Activated naive CD8-positive, alpha-beta T cell treated with anti-CD3 and anti-CD28 coated beads for 36 hours (primary cell): Measurements from ENCODE around the gene RASA3. TPM values are rescaled to one million over a fixed set of nuclear protein-coding genes. Genes with fewer than 3 reads are reported as not detected.
A peak's percentile ranks its signal among the peaks of the same experiment; 100 is the strongest.
"Not testable (repeated sequence)": the region's sequence is repeated elsewhere in the genome, so short reads cannot be mapped to it uniquely, and the experiment has no call there.

Source experiments
- DNase-seq: peaks from one replicate; pipeline ENCODE4 v3.0.0; 2021
- H3K27ac Mint-ChIP-seq: one replicate; pipeline ENCODE4 v1.8.0; 2022; ENCODE audit warnings: mild to moderate bottlenecking, moderate library complexity, mixed read lengths
- H3K27me3 Mint-ChIP-seq: one replicate; pipeline ENCODE4 v1.8.0; 2022; ENCODE audit warnings: mild to moderate bottlenecking, mixed read lengths
- H3K36me3 Mint-ChIP-seq: one replicate; pipeline ENCODE4 v1.8.0; 2021; ENCODE audit warnings: mild to moderate bottlenecking, mixed read lengths
- H3K4me1 Mint-ChIP-seq: one replicate; pipeline ENCODE4 v1.8.0; 2021; ENCODE audit warnings: mixed read lengths
- H3K4me3 Mint-ChIP-seq: one replicate; pipeline ENCODE4 v1.8.0; 2022; ENCODE audit warnings: mild to moderate bottlenecking, moderate library complexity, mixed read lengths
- H3K9me3 Mint-ChIP-seq: one replicate; pipeline ENCODE4 v1.8.0; 2022; ENCODE audit warnings: mixed read lengths
- total RNA-seq, 2 experiments: library from RNA; stranded (reverse); gene quantifications; one replicate each; pipeline ENCODE4 v1.2.3, GENCODE V29; 2021

Gene RASA3
- total RNA-seq, 2 experiments from 2014 or later, result 25.6 to 26.5 TPM

GRCh38 chr13:114149774-114150740, 17.6 kb upstream of the RASA3 start:
- Mint-ChIP-seq H3K27me3 (no peaks in the 10 kb centered on the region), H3K9me3 (peaks cover 4% of the 10 kb centered on the region), H3K27ac (peak overlapping the region; percentile 94), H3K4me3 (no peak overlapping the region), H3K4me1 (peaks cover 74% of the 10 kb centered on the region), H3K36me3 (peaks cover 4% of the 10 kb centered on the region)
- no peak for DNase-seq

DNA sequence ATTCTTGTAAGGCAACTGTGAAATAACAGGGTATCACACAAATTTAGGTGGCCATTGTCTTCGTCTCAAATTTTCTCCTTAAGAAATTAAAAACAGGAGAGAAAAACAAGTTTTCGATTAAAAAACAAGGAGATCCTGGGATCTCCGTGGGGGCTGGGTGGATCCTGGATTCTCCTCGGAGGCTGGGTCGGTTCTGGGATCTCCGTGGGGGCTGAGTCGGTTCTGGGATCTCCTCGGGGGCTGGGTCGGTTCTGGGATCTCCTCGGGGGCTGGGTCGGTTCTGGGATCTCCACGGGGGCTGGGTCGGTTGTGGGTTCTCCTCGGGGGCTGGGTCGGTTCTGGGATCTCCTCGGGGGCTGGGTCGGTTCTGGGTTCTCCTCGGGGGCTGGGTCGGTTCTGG, 16.5 kb upstream of the RASA3 start:
- peak overlapping the region; percentile 47 for H3K4me3 Mint-ChIP-seq
- H3K27me3 Mint-ChIP-seq, DNase-seq, H3K9me3 Mint-ChIP-seq, H3K36me3 Mint-ChIP-seq: not testable (repeated sequence)
- peak overlapping the region; percentile 94 for H3K27ac Mint-ChIP-seq
- H3K4me1 Mint-ChIP-seq, result peaks cover 77% of the 10 kb centered on the region

GRCh38 chr13:114148521-114148855, 16.1 kb upstream of the RASA3 start:
- no peaks in the 10 kb centered on the region for H3K27me3 Mint-ChIP-seq
- peaks cover 2% of the 10 kb centered on the region for H3K9me3 Mint-ChIP-seq
- peaks cover 2% of the 10 kb centered on the region for H3K36me3 Mint-ChIP-seq
- DNase-seq, result peak; percentile 87
- peak overlapping the region; percentile 94 for H3K27ac Mint-ChIP-seq
- H3K4me1 Mint-ChIP-seq, result peaks cover 78% of the 10 kb centered on the region
- peak overlapping the region; percentile 47 for H3K4me3 Mint-ChIP-seq

- Mint-ChIP-seq H3K36me3 (no peaks in the 10 kb centered on the region), H3K4me1 (peaks cover 78% of the 10 kb centered on the region), H3K27ac (peak overlapping the region; percentile 94), H3K4me3 (peak overlapping the region; percentile 47), H3K9me3 (no peaks in the 10 kb centered on the region), H3K27me3 (no peaks in the 10 kb centered on the region)
- DNase-seq, result no peak
Measured at GRCh38 chr13:114147803-114148520, 15.5 kb upstream of the RASA3 start.

DNA sequence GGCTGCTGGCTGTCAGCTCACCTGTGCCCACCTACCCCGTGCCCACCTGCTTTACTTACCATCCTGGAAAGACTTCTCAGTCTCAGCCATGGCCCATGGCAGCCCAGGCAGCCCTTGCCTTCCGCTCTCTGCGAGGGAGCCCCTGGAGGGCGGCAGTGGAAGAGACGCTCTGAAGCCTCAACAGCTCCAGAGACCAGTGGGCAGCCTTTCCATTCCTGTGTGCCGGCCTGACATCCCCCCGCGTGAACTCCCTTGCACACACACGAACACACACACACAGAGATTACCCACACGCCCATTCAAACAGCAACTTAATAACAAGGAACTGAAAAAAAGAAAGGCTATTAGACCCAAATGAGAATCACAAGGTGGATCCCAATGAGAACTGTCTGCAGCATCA, 14.2 kb upstream of the RASA3 start:
- H3K4me3 Mint-ChIP-seq, result peak overlapping the region; percentile 3
- no peak for DNase-seq

GRCh38 chr13:114146173-114146572, 13.8 kb upstream of the RASA3 start:
- DNase-seq, result no peak
- Mint-ChIP-seq H3K9me3 (no peaks in the 10 kb centered on the region), H3K27ac (peak overlapping the region; percentile 76), H3K36me3 (no peaks in the 10 kb centered on the region), H3K4me3 (no peak overlapping the region), H3K4me1 (peaks cover 63% of the 10 kb centered on the region), H3K27me3 (no peaks in the 10 kb centered on the region)

More for the DNA sequence above, 14.2 kb upstream of the RASA3 start:
- Mint-ChIP-seq H3K9me3 (no peaks in the 10 kb centered on the region), H3K27ac (peak overlapping the region; percentile 76), H3K27me3 (no peaks in the 10 kb centered on the region), H3K36me3 (no peaks in the 10 kb centered on the region), H3K4me1 (peaks cover 68% of the 10 kb centered on the region)

- no peak for DNase-seq
- H3K4me3 Mint-ChIP-seq, result no peak overlapping the region
- no peak overlapping the region for H3K27ac Mint-ChIP-seq
- no peaks in the 10 kb centered on the region for H3K36me3 Mint-ChIP-seq
- H3K27me3 Mint-ChIP-seq, result no peaks in the 10 kb centered on the region
- peaks cover 59% of the 10 kb centered on the region for H3K4me1 Mint-ChIP-seq
- H3K9me3 Mint-ChIP-seq, result no peaks in the 10 kb centered on the region
Measured at GRCh38 chr13:114145722-114146121, 13.3 kb upstream of the RASA3 start.

GRCh38 chr13:114145256-114145655, 12.8 kb upstream of the RASA3 start:
- DNase-seq, result no peak
- H3K4me1 Mint-ChIP-seq, result peaks cover 56% of the 10 kb centered on the region
- peak overlapping the region; percentile 69 for H3K27ac Mint-ChIP-seq
- no peaks in the 10 kb centered on the region for H3K9me3 Mint-ChIP-seq
- no peaks in the 10 kb centered on the region for H3K36me3 Mint-ChIP-seq
- no peak overlapping the region for H3K4me3 Mint-ChIP-seq
- no peaks in the 10 kb centered on the region for H3K27me3 Mint-ChIP-seq

DNA sequence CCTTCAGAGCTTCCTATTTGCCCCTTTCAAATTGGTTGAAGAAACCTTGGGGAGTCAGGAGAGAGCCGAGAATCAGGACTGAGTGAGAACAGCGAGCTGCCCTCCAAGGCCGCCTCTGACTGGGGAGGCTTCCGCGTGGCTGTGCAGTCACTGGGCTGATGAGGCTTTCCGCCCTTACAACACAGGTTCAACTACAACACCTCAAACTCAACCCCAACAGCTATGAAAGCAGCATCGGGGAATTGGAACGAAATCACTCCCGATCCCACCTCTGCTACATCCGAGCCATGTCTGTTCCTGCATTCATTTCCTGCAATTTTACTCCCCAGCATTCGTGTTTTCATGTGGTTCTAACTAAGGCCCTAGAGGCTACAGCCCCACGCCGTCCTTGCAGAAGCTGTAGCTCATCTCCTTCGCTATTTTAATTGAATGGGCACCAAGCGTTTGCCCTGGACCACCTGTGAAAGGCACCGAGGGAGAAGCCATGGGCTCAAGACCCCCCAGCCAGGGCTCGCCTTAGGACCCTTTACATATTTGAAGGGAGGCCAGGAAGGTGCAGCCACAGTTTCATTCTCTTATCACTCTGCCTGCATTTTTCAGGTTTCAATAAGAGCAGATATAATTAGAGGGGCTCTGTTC, 12.3 kb upstream of the RASA3 start:
- no peaks in the 10 kb centered on the region for H3K36me3 Mint-ChIP-seq
- H3K4me3 Mint-ChIP-seq, result no peak overlapping the region
- peaks cover 51% of the 10 kb centered on the region for H3K4me1 Mint-ChIP-seq
- no peak for DNase-seq
- no peaks in the 10 kb centered on the region for H3K27me3 Mint-ChIP-seq
- no peaks in the 10 kb centered on the region for H3K9me3 Mint-ChIP-seq
- peak overlapping the region; percentile 69 for H3K27ac Mint-ChIP-seq

DNA sequence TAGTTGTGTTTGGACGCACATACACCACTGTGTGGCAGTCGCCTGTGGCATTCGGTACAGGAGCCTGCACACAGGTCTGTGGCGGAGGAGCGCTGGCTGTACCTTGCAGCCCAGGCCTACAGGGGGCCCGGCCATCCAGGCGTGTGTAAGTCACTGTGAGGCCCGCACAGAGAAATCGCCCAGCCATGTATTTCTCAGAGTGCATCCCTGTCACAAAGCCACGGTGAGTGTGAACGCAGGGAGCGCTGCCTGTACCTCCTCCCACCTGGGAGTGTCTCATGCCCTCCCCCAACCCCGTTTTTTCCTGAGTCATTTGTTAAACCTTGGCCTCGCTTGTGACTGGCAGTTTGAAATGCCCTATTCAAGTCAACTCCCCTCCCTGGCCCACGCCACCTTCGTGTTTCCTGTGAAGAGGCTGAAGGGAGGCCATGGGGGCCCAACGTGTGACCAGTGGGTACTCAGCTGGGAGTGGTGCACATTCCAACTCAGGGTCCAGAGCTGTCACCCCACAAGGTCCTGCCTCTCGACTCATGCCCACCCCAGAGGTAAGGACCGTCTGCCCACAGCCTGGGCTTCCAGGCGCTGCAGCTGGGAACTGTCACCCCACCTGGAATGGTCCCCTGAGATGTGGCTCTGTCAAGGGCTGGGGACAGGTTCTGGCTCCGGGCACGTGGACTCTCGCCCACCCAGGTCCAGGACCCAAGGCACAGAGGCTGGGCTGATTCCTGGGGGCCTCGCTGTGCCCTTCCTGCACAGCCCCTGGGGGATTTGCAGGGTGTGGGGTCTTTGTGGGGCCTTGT, 11.6 kb upstream of the RASA3 start:
- H3K4me1 Mint-ChIP-seq, result peaks cover 44% of the 10 kb centered on the region
- peak overlapping the region; percentile 69 for H3K27ac Mint-ChIP-seq
- no peaks in the 10 kb centered on the region for H3K9me3 Mint-ChIP-seq
- H3K36me3 Mint-ChIP-seq, result no peaks in the 10 kb centered on the region
- no peaks in the 10 kb centered on the region for H3K27me3 Mint-ChIP-seq
- DNase-seq, result peak; percentile 72
- no peak overlapping the region for H3K4me3 Mint-ChIP-seq

GRCh38 chr13:114142640-114143490, 10.4 kb upstream of the RASA3 start:
- H3K36me3 Mint-ChIP-seq, result no peaks in the 10 kb centered on the region
- no peaks in the 10 kb centered on the region for H3K27me3 Mint-ChIP-seq
- peaks cover 1% of the 10 kb centered on the region for H3K9me3 Mint-ChIP-seq
- H3K4me1 Mint-ChIP-seq, result peaks cover 33% of the 10 kb centered on the region
- no peak for DNase-seq
- H3K4me3 Mint-ChIP-seq, result no peak overlapping the region
- H3K27ac Mint-ChIP-seq, result no peak overlapping the region

DNA sequence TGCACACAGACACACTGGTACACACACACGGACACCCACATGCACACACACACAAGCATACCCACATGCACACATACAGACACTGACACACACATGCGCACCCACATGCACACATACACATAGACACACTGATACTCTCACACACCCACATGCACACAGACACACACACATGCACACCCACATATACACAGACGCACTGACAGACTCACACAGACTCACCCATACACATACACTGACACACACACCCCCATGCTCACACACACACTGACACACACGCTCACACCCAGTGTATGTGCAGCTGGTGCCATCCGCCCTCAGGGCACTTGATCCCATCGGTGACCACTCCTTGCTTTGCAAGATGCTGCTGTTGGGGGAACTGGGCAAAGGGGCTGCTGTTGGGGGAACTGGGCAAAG, 9.7 kb upstream of the RASA3 start:
- peaks cover 32% of the 10 kb centered on the region for H3K4me1 Mint-ChIP-seq
- no peaks in the 10 kb centered on the region for H3K36me3 Mint-ChIP-seq
- no peak overlapping the region for H3K4me3 Mint-ChIP-seq
- peaks cover 4% of the 10 kb centered on the region for H3K9me3 Mint-ChIP-seq
- no peaks in the 10 kb centered on the region for H3K27me3 Mint-ChIP-seq
- DNase-seq, result no peak
- H3K27ac Mint-ChIP-seq, result no peak overlapping the region

GRCh38 chr13:114141261-114141996, 9.0 kb upstream of the RASA3 start:
- no peaks in the 10 kb centered on the region for H3K27me3 Mint-ChIP-seq
- peaks cover 4% of the 10 kb centered on the region for H3K9me3 Mint-ChIP-seq
- no peak for DNase-seq
- no peak overlapping the region for H3K4me3 Mint-ChIP-seq
- no peak overlapping the region for H3K27ac Mint-ChIP-seq
- peaks cover 25% of the 10 kb centered on the region for H3K4me1 Mint-ChIP-seq
- H3K36me3 Mint-ChIP-seq, result no peaks in the 10 kb centered on the region
